Psoas muscle (tissue), 8 donors: ENCODE data around the gene DYRK3. TPM values are rescaled to one million over a fixed set of nuclear protein-coding genes. Genes with fewer than 3 reads are reported as not detected.

ENCODE experiments used
- ATAC-seq, 4 donors: fragments of 200-7000 bp; cut with Tn5 transposase; one replicate each; pipeline ENCODE4 v1.9.1; 2020; ENCODE audit warnings: moderate library complexity in 3 of 4, mild to moderate bottlenecking in 2 of 4
- DNase-seq, 2 donors: peaks; one replicate each; pipeline ENCODE4 v3.0.0-alpha.2; 2020
- H3K27ac ChIP-seq: fragments of 200-600 bp; one replicate; pipeline ENCODE4 v1.8.0; 2022
- H3K27me3 ChIP-seq, 3 donors: fragments of 200-600 bp in 1 of 3; one replicate each; pipeline versions ENCODE4 v1.6.1 to v1.8.0; 2013 to 2022; ENCODE audit warnings: low read length in 2 of 3, mild to moderate bottlenecking in 2 of 3, moderate library complexity in 1 of 3; ENCODE audit not compliant: insufficient read depth in 3 of 3
- H3K36me3 ChIP-seq, 2 donors: fragments of 200-600 bp in 1 of 2; one replicate each; pipeline versions ENCODE4 v1.6.1 to v1.8.0; 2013 to 2022; ENCODE audit warnings: low read depth in 1 of 2, mild to moderate bottlenecking in 1 of 2, moderate library complexity in 1 of 2; ENCODE audit not compliant: insufficient read depth in 1 of 2
- H3K4me1 ChIP-seq: fragments of 200-600 bp; one replicate; pipeline ENCODE4 v1.8.0; 2022
- H3K4me3 ChIP-seq: fragments of 200-600 bp; one replicate; pipeline ENCODE4 v1.8.0; 2022; ENCODE audit warnings: mild to moderate bottlenecking
- H3K9me3 ChIP-seq: fragments of 200-600 bp; one replicate; pipeline ENCODE4 v1.8.0; 2022
- CTCF ChIP-seq: fragments of 200-600 bp; IDR thresholded peaks from one replicate; pipeline ENCODE4 v1.8.0; 2022; ENCODE audit warnings: antibody characterized with exemption
- WGBS, 3 donors: extraction: QIAGEN DNeasy Blood & Tissue Kit; methylation state at CpG; one replicate each; pipeline versions ENCODE4 v1.1.6 to v1.1.7; 2013; 5-methylcytosine and 5-hydroxymethylcytosine counted together
- intact Hi-C, 2 donors: fragments of 100-400 bp; cut with DNase I; formaldehyde crosslinking; loops; one replicate each; pipeline versions ENCODE4 v1.11.0 to v1.14.2; 2022
- polyA plus RNA-seq, 3 donors: library from polyadenylated mRNA; stranded (reverse); fragments of 200-250 nt; gene quantifications; one replicate each; pipeline ENCODE4 v1.2.3, GENCODE V29; 2013
- total RNA-seq, 4 donors: library from RNA; stranded (reverse); fragmentation: NEBNext Ultra II Directional in 2 of 4; extraction: Animal tissue kit (Norgen Biotek cat#: 25700) in 2 of 4; gene quantifications; one replicate each; pipeline versions ENCODE4 v1.2.1 to v1.2.4, GENCODE V29; 2021 to 2023
- donor health status: healthy with polysubstance abuse.
- donor health status: DM: no; HTN: no; CAD: no; lungs with moderate emphysema.
- donor health status: Bipolar disorder and iron deficiency.
- donor health status: healthy.
- donor health status: DM: yes; HTN: yes; CAD: no.
- donor health status: DM: no; HTN: no; CAD: no.
- donor health status: DM: no; HTN: no; CAD: no.
- donor health status: DM: yes; HTN: yes; CAD: no.

DYRK3 gene
- total and polyA plus RNA-seq, 7 donors: 0.25 to 2.0 (median 1.2) TPM

- H3K4me3 ChIP-seq: peak overlapping the region; percentile 43
- no peak for TF ChIP-seq CTCF
- no peaks in the 10 kb centered on the region for H3K27me3 ChIP-seq
- DNase-seq (no peak), ATAC-seq (no peak)
- peaks cover 43% of the 10 kb centered on the region for H3K4me1 ChIP-seq
- intact Hi-C loops: no loop called here
- 24 to 34% (median 27%) methylated on average over 5 of the region's 5 CpGs for WGBS, 3 donors
- H3K9me3 ChIP-seq: no peaks in the 10 kb centered on the region
- peak overlapping the region; percentile 87 for H3K27ac ChIP-seq
- no peaks in the 10 kb centered on the region for H3K36me3 ChIP-seq
Measured at GRCh38 chr1:206663362-206663761, 28.0 kb downstream of the DYRK3 start.

- WGBS, 3 donors: 7 to 8% (median 8%) methylated on average over 19 to 20 of the region's 20 CpGs
- peak overlapping the region; percentile 87 for H3K27ac ChIP-seq
- DNase-seq: peak; percentile 43 to 79
- intact Hi-C loops: loop anchor here in 1 of 2 donors (2.0 kb wide), 1 partner anchor 31 kb away; no protein-coding TSS in a partner anchor
- ATAC-seq: peak; percentile 76 to 85 (median 80)
- H3K4me3 ChIP-seq: peak overlapping the region; percentile 43
- no peaks in the 10 kb centered on the region for H3K36me3 ChIP-seq
- no peaks in the 10 kb centered on the region for H3K9me3 ChIP-seq
- peaks cover 37% of the 10 kb centered on the region for H3K4me1 ChIP-seq
- peak; percentile 89 for TF ChIP-seq CTCF
- no peaks in the 10 kb centered on the region for H3K27me3 ChIP-seq
Measured at GRCh38 chr1:206663832-206664652, 28.7 kb downstream of the DYRK3 start.

GRCh38 chr1:206664740-206665139 lies 29.4 kb downstream of the DYRK3 start:
- intact Hi-C loops: loop anchor here in 1 of 2 donors (2.0 kb wide), 1 partner anchor 32 kb away; no protein-coding TSS in a partner anchor
- TF ChIP-seq CTCF: no peak
- DNase-seq: no peak
- Histone ChIP-seq H3K4me1 (peaks cover 34% of the 10 kb centered on the region), H3K36me3 (no peaks in the 10 kb centered on the region), H3K27me3 (no peaks in the 10 kb centered on the region), H3K9me3 (no peaks in the 10 kb centered on the region), H3K27ac (peak overlapping the region; percentile 87), H3K4me3 (peak overlapping the region; percentile 43)
- 15 to 22% (median 21%) methylated on average over 6 of the region's 6 CpGs for WGBS, 3 donors
- peak; percentile 49 to 74 (median 66) for ATAC-seq

GRCh38 chr1:206666031-206666561 lies 30.8 kb downstream of the DYRK3 start:
- H3K4me1 ChIP-seq: peaks cover 31% of the 10 kb centered on the region
- intact Hi-C loops: no loop called here
- WGBS, 3 donors: 95 to 98% (median 97%) methylated on average over 3 of the region's 3 CpGs
- no peaks in the 10 kb centered on the region for H3K27me3 ChIP-seq
- ATAC-seq (no peak), DNase-seq (no peak)
- no peak overlapping the region for H3K4me3 ChIP-seq
- TF ChIP-seq CTCF: no peak
- H3K27ac ChIP-seq: no peak overlapping the region
- no peaks in the 10 kb centered on the region for H3K9me3 ChIP-seq
- no peaks in the 10 kb centered on the region for H3K36me3 ChIP-seq
